Activated naive CD4-positive, alpha-beta T cell treated with anti-CD3 and anti-CD28 coated beads for 36 hours (primary cell): ENCODE data around the gene CAMSAP2. TPM values are rescaled to one million over a fixed set of nuclear protein-coding genes. Genes with fewer than 3 reads are reported as not detected.

Experiments used
- CTCF ChIA-PET: fragments of 350-600 bp; sonication (Branson Sonifier 250); formaldehyde crosslinking; loops from one replicate; lab custom pipeline; 2021; ENCODE audit warnings: antibody characterized with exemption; lab: Charles Lee
- DNase-seq: peaks from one replicate; pipeline ENCODE4 v3.0.0-alpha.2; 2020
- H3K27ac Mint-ChIP-seq: one replicate; pipeline ENCODE4 v1.8.0; 2021; ENCODE audit warnings: mild to moderate bottlenecking, mixed read lengths
- H3K27me3 Mint-ChIP-seq: one replicate; pipeline ENCODE4 v1.8.0; 2021; ENCODE audit warnings: low read depth, mixed read lengths
- H3K36me3 Mint-ChIP-seq: one replicate; pipeline ENCODE4 v1.8.0; 2021; ENCODE audit warnings: low read depth, mixed read lengths
- H3K4me1 Mint-ChIP-seq: one replicate; pipeline ENCODE4 v1.8.0; 2021; ENCODE audit warnings: low read depth, mixed read lengths
- H3K4me3 Mint-ChIP-seq: one replicate; pipeline ENCODE4 v1.8.0; 2021; ENCODE audit warnings: mild to moderate bottlenecking, moderate library complexity, mixed read lengths
- H3K9me3 Mint-ChIP-seq: one replicate; pipeline ENCODE4 v1.8.0; 2021; ENCODE audit warnings: mixed read lengths
- intact Hi-C: fragments of 100-400 bp; cut with micrococcal nuclease; formaldehyde crosslinking; loops from one replicate; pipeline ENCODE4 v1.15.1; 2023
- total RNA-seq, 2 experiments: library from RNA; stranded (reverse); gene quantifications; one replicate each; pipeline ENCODE4 v1.2.3, GENCODE V29; 2021

Gene CAMSAP2
- total RNA-seq, 2 experiments from 2014 or later = 3.9 to 6.5 TPM

GRCh38 chr1:200866116-200866515, 127.4 kb downstream of the CAMSAP2 start:
- H3K27me3 Mint-ChIP-seq = peaks cover 8% of the 10 kb centered on the region
- H3K9me3 Mint-ChIP-seq = no peaks in the 10 kb centered on the region
- intact Hi-C loops = loop anchor here (1.0 to 10.0 kb wide), 5 partner anchors 12 to 921 kb away; partner anchors contain the start of gene KIF14
- peaks cover 40% of the 10 kb centered on the region for H3K4me1 Mint-ChIP-seq
- no peak overlapping the region for H3K4me3 Mint-ChIP-seq
- H3K27ac Mint-ChIP-seq = no peak overlapping the region
- no peak for DNase-seq
- H3K36me3 Mint-ChIP-seq = peaks cover 2% of the 10 kb centered on the region
- CTCF ChIA-PET = interaction anchor here (1.0 to 1.2 kb wide), 5 partner anchors 9 to 25 kb away, joined by 3 to 6 read pairs (median 4); no protein-coding TSS in a partner anchor

- peak; percentile 71 for DNase-seq
- H3K9me3 Mint-ChIP-seq = no peaks in the 10 kb centered on the region
- intact Hi-C loops = loop anchor here (1.0 to 10.0 kb wide), 5 partner anchors 12 to 922 kb away; partner anchors contain the start of gene KIF14
Measured at GRCh38 chr1:200866521-200866920, 127.8 kb downstream of the CAMSAP2 start.

GRCh38 chr1:200867018-200867811, 128.5 kb downstream of the CAMSAP2 start:
- intact Hi-C loops = loop anchor here (10.0 kb wide), 2 partner anchors 242 to 922 kb away; partner anchors contain the start of gene KIF14
- H3K27ac Mint-ChIP-seq = no peak overlapping the region
- DNase-seq = no peak
- CTCF ChIA-PET = interaction anchor here (0.8 to 1.5 kb wide), 6 partner anchors 10 to 174 kb away, joined by 3 to 7 read pairs (median 4); no protein-coding TSS in a partner anchor
- H3K4me1 Mint-ChIP-seq = peaks cover 36% of the 10 kb centered on the region
- H3K36me3 Mint-ChIP-seq = peaks cover 2% of the 10 kb centered on the region
- peaks cover 16% of the 10 kb centered on the region for H3K27me3 Mint-ChIP-seq
- H3K4me3 Mint-ChIP-seq = no peak overlapping the region
- H3K9me3 Mint-ChIP-seq = no peaks in the 10 kb centered on the region

More at GRCh38 chr1:200866521-200866920, 127.8 kb downstream of the CAMSAP2 start:
- H3K36me3 Mint-ChIP-seq = peaks cover 2% of the 10 kb centered on the region
- H3K27ac Mint-ChIP-seq = no peak overlapping the region
- no peak overlapping the region for H3K4me3 Mint-ChIP-seq
- H3K27me3 Mint-ChIP-seq = peaks cover 12% of the 10 kb centered on the region
- CTCF ChIA-PET = interaction anchor here (1.1 to 1.2 kb wide), 3 partner anchors 11 to 24 kb away, joined by 4 to 6 read pairs (median 4); no protein-coding TSS in a partner anchor
- peaks cover 40% of the 10 kb centered on the region for H3K4me1 Mint-ChIP-seq

- CTCF ChIA-PET = no interaction called here
- Mint-ChIP-seq H3K4me1 (peaks cover 29% of the 10 kb centered on the region), H3K27ac (no peak overlapping the region), H3K9me3 (no peaks in the 10 kb centered on the region), H3K36me3 (peaks cover 2% of the 10 kb centered on the region), H3K4me3 (no peak overlapping the region), H3K27me3 (peaks cover 27% of the 10 kb centered on the region)
- no peak for DNase-seq
- intact Hi-C loops = loop anchor here (10.0 kb wide), 2 partner anchors 245 to 925 kb away; partner anchors contain the start of gene KIF14
Measured at GRCh38 chr1:200869376-200869752, 130.7 kb downstream of the CAMSAP2 start.

GRCh38 chr1:200869753-200870391, 131.2 kb downstream of the CAMSAP2 start:
- no peaks in the 10 kb centered on the region for H3K9me3 Mint-ChIP-seq
- peaks cover under 1% of the 10 kb centered on the region for H3K36me3 Mint-ChIP-seq
- H3K27ac Mint-ChIP-seq = no peak overlapping the region
- H3K4me3 Mint-ChIP-seq = no peak overlapping the region
- H3K27me3 Mint-ChIP-seq = peaks cover 32% of the 10 kb centered on the region
- CTCF ChIA-PET = no interaction called here
- intact Hi-C loops = loop anchor here (10.0 kb wide), 3 partner anchors 245 to 925 kb away; partner anchors contain the start of gene KIF14
- H3K4me1 Mint-ChIP-seq = peaks cover 30% of the 10 kb centered on the region
- DNase-seq = no peak

GRCh38 chr1:200872446-200873115, 133.9 kb downstream of the CAMSAP2 start, which contains the start of gene GPR25:
Gene GPR25, plus strand, starts transcription at chr1:200872981. Its CDS starts 57 bp downstream, at chr1:200873038.
- intact Hi-C loops = loop anchor here (10.0 kb wide), 1 partner anchor 428 kb away; no protein-coding TSS in a partner anchor
- no peaks in the 10 kb centered on the region for H3K9me3 Mint-ChIP-seq
- peak within 1 kb of the TSS; percentile 23 for H3K4me3 Mint-ChIP-seq
- no peaks in the 10 kb centered on the region for H3K36me3 Mint-ChIP-seq
- H3K27me3 Mint-ChIP-seq = peaks cover 41% of the 10 kb centered on the region
- DNase-seq = no peak
- no peak within 1 kb of the TSS for H3K27ac Mint-ChIP-seq
- CTCF ChIA-PET = no interaction called here
- H3K4me1 Mint-ChIP-seq = peaks cover 18% of the 10 kb centered on the region

- H3K27ac Mint-ChIP-seq = no peak overlapping the region
- H3K36me3 Mint-ChIP-seq = no peaks in the 10 kb centered on the region
- intact Hi-C loops = loop anchor here (10.0 kb wide), 1 partner anchor 428 kb away; no protein-coding TSS in a partner anchor
- H3K27me3 Mint-ChIP-seq = peaks cover 41% of the 10 kb centered on the region
- peaks cover 24% of the 10 kb centered on the region for H3K4me1 Mint-ChIP-seq
- no peak for DNase-seq
- H3K4me3 Mint-ChIP-seq = no peak overlapping the region
- CTCF ChIA-PET = no interaction called here
- H3K9me3 Mint-ChIP-seq = no peaks in the 10 kb centered on the region
Measured at GRCh38 chr1:200873116-200873670, 134.5 kb downstream of the CAMSAP2 start.

GRCh38 chr1:200873671-200874397, 135.1 kb downstream of the CAMSAP2 start:
- H3K4me1 Mint-ChIP-seq = peaks cover 28% of the 10 kb centered on the region
- no peak for DNase-seq
- peak overlapping the region; percentile 23 for H3K4me3 Mint-ChIP-seq
- peaks cover 41% of the 10 kb centered on the region for H3K27me3 Mint-ChIP-seq
- H3K36me3 Mint-ChIP-seq = no peaks in the 10 kb centered on the region
- intact Hi-C loops = loop anchor here (10.0 kb wide), 1 partner anchor 429 kb away; no protein-coding TSS in a partner anchor
- H3K27ac Mint-ChIP-seq = no peak overlapping the region
- no peaks in the 10 kb centered on the region for H3K9me3 Mint-ChIP-seq
- CTCF ChIA-PET = no interaction called here

GRCh38 chr1:200874694-200875093, 136.0 kb downstream of the CAMSAP2 start:
- CTCF ChIA-PET = interaction anchor here (1.0 kb wide), 1 partner anchor 9 kb away, joined by 3 read pairs; no protein-coding TSS in a partner anchor
- Mint-ChIP-seq H3K4me3 (no peak overlapping the region), H3K36me3 (no peaks in the 10 kb centered on the region), H3K27ac (no peak overlapping the region), H3K27me3 (peaks cover 41% of the 10 kb centered on the region), H3K9me3 (no peaks in the 10 kb centered on the region), H3K4me1 (peaks cover 25% of the 10 kb centered on the region)
- intact Hi-C loops = loop anchor here (10.0 kb wide), 1 partner anchor 430 kb away; no protein-coding TSS in a partner anchor
- DNase-seq = no peak

GRCh38 chr1:200875416-200875815, 136.7 kb downstream of the CAMSAP2 start:
- Mint-ChIP-seq H3K27ac (no peak overlapping the region), H3K4me3 (no peak overlapping the region), H3K4me1 (peaks cover 22% of the 10 kb centered on the region), H3K27me3 (peaks cover 44% of the 10 kb centered on the region), H3K9me3 (no peaks in the 10 kb centered on the region), H3K36me3 (no peaks in the 10 kb centered on the region)
- intact Hi-C loops = loop anchor here (10.0 kb wide), 1 partner anchor 431 kb away; no protein-coding TSS in a partner anchor
- no peak for DNase-seq
- CTCF ChIA-PET = interaction anchor here (1.0 kb wide), 1 partner anchor 10 kb away, joined by 3 read pairs; no protein-coding TSS in a partner anchor
